ENCODE results near the gene ZRSR2. TPM values are rescaled to one million over a fixed set of nuclear protein-coding genes. Genes with fewer than 3 reads are reported as not detected.

The ZRSR2 gene
- total RNA-seq, 1 experiment from 2014 or later = 3.0 TPM

DNA sequence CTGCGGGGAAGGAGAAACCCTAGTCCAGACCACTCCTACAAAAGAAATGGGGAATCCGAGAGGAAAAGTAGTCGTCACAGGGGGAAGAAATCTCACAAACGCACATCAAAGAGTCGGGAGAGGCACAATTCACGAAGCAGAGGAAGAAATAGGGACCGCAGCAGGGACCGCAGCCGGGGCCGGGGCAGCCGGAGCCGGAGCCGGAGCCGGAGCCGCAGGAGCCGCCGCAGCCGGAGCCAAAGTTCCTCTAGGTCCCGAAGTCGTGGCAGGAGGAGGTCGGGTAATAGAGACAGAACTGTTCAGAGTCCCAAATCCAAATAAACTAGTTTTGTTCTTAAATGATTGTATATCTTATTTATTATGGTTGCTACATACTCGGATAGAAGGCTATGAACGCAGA, 32.6 kb downstream of the ZRSR2 start:
- BruUV-seq (replicated peaks) = no TSS peak
- ATAC-seq = no peak

DNA sequence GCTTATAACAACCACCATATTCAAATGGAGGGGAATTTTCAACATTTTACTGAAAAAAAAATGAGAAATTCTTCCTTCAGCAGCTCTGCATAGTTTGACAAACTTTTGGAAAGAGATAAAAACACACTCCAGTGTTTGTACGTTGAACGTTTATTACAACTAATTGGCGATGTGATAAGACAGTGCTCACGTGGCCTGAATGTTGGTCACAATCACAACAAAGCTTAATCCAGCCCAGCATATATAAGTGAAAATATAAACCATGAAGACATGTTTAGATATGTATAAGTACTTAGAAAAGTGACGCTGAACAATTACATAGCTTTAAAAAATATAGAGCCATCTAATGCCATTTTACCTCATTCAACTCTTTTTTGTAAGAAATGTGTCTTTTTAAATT, 35.7 kb downstream of the ZRSR2 start:
- DNase-seq (ENCODE audit: low read depth, low spot score) (no peak), ATAC-seq (no peak)
- CTCF ChIA-PET = no interaction called here
- Histone ChIP-seq H3K27me3 (ENCODE audit: control insufficient read depth, insufficient read depth, low read length) (no peaks in the 10 kb centered on the region), H3K9me3 (ENCODE audit: control insufficient read depth, insufficient read depth, low read depth, low read length) (no peaks in the 10 kb centered on the region), H3K4me1 (ENCODE audit: control insufficient read depth, insufficient read depth, low read length) (no peaks in the 10 kb centered on the region), H3K4me3 (ENCODE audit: low read depth in 2 of 2, low read length in 2 of 2) (no peak overlapping the region), H3K36me3 (ENCODE audit: control insufficient read depth, insufficient read depth, low read length) (no peaks in the 10 kb centered on the region), H3K27ac (ENCODE audit: low read length) (no peak overlapping the region)
- TF ChIP-seq POLR2AphosphoS5 (IDR thresholded peaks at IDR 0.05; ENCODE audit: low read depth, low read length) (no peak), SIN3A (IDR thresholded peaks at IDR 0.05; ENCODE audit: borderline replicate concordance, insufficient read depth, low read depth, low read length) (no peak), TCF7L2 (IDR thresholded peaks at IDR 0.05; ENCODE audit: low read depth, low read length) (no peak)
- TF ChIP-seq, protein P1, sequence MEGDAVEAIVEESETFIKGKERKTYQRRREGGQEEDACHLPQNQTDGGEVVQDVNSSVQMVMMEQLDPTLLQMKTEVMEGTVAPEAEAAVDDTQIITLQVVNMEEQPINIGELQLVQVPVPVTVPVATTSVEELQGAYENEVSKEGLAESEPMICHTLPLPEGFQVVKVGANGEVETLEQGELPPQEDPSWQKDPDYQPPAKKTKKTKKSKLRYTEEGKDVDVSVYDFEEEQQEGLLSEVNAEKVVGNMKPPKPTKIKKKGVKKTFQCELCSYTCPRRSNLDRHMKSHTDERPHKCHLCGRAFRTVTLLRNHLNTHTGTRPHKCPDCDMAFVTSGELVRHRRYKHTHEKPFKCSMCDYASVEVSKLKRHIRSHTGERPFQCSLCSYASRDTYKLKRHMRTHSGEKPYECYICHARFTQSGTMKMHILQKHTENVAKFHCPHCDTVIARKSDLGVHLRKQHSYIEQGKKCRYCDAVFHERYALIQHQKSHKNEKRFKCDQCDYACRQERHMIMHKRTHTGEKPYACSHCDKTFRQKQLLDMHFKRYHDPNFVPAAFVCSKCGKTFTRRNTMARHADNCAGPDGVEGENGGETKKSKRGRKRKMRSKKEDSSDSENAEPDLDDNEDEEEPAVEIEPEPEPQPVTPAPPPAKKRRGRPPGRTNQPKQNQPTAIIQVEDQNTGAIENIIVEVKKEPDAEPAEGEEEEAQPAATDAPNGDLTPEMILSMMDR (IDR thresholded peaks at IDR 0.05) = no peak
- TF ChIP-seq, protein P2, sequence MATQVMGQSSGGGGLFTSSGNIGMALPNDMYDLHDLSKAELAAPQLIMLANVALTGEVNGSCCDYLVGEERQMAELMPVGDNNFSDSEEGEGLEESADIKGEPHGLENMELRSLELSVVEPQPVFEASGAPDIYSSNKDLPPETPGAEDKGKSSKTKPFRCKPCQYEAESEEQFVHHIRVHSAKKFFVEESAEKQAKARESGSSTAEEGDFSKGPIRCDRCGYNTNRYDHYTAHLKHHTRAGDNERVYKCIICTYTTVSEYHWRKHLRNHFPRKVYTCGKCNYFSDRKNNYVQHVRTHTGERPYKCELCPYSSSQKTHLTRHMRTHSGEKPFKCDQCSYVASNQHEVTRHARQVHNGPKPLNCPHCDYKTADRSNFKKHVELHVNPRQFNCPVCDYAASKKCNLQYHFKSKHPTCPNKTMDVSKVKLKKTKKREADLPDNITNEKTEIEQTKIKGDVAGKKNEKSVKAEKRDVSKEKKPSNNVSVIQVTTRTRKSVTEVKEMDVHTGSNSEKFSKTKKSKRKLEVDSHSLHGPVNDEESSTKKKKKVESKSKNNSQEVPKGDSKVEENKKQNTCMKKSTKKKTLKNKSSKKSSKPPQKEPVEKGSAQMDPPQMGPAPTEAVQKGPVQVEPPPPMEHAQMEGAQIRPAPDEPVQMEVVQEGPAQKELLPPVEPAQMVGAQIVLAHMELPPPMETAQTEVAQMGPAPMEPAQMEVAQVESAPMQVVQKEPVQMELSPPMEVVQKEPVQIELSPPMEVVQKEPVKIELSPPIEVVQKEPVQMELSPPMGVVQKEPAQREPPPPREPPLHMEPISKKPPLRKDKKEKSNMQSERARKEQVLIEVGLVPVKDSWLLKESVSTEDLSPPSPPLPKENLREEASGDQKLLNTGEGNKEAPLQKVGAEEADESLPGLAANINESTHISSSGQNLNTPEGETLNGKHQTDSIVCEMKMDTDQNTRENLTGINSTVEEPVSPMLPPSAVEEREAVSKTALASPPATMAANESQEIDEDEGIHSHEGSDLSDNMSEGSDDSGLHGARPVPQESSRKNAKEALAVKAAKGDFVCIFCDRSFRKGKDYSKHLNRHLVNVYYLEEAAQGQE (IDR thresholded peaks at IDR 0.05; ENCODE audit: insufficient read depth in 1 of 2, low read depth in 2 of 2, low read length in 1 of 2) = no peak
- in situ Hi-C loops (cut with HindIII; ENCODE audit: low pct_unique_long_range_greater_than_20kb, low sequenced_read_pairs) = no loop called here
- no TSS peak for BruUV-seq (replicated peaks)
- intact Hi-C loops (cut with micrococcal nuclease; ENCODE audit: unreplicated experiment) = no loop called here
- POLR2A ChIA-PET = no interaction called here

More for the DNA sequence above, 32.6 kb downstream of the ZRSR2 start:
- Histone ChIP-seq H3K4me3 (ENCODE audit: low read depth in 2 of 2, low read length in 2 of 2) (no peak overlapping the region), H3K27me3 (ENCODE audit: control insufficient read depth, insufficient read depth, low read length) (no peaks in the 10 kb centered on the region), H3K9me3 (ENCODE audit: control insufficient read depth, insufficient read depth, low read depth, low read length) (no peaks in the 10 kb centered on the region), H3K27ac (ENCODE audit: low read length) (no peak overlapping the region), H3K36me3 (ENCODE audit: control insufficient read depth, insufficient read depth, low read length) (no peaks in the 10 kb centered on the region), H3K4me1 (ENCODE audit: control insufficient read depth, insufficient read depth, low read length) (no peaks in the 10 kb centered on the region)
- POLR2A ChIA-PET = no interaction called here
- DNase-seq (ENCODE audit: low read depth, low spot score) = no peak
- intact Hi-C loops (cut with micrococcal nuclease; ENCODE audit: unreplicated experiment) (no loop called here), in situ Hi-C loops (cut with HindIII; ENCODE audit: low pct_unique_long_range_greater_than_20kb, low sequenced_read_pairs) (no loop called here)
- CTCF ChIA-PET = no interaction called here
- TF ChIP-seq, protein P2 (IDR thresholded peaks at IDR 0.05; ENCODE audit: insufficient read depth in 1 of 2, low read depth in 2 of 2, low read length in 1 of 2) = no peak
- TF ChIP-seq TCF7L2 (IDR thresholded peaks at IDR 0.05; ENCODE audit: low read depth, low read length) (no peak), POLR2AphosphoS5 (IDR thresholded peaks at IDR 0.05; ENCODE audit: low read depth, low read length) (no peak), SIN3A (IDR thresholded peaks at IDR 0.05; ENCODE audit: borderline replicate concordance, insufficient read depth, low read depth, low read length) (no peak)
- TF ChIP-seq, protein P1 (IDR thresholded peaks at IDR 0.05) = no peak
